H9 (cell line): ENCODE data around the gene TM4SF20. TPM values are rescaled to one million over a fixed set of nuclear protein-coding genes. Genes with fewer than 3 reads are reported as not detected.

Experiments
- DNase-seq: peaks from one replicate; pipeline ENCODE4 v3.0.0-alpha.2; 2017
- H2AFZ ChIP-seq: one replicate; pipeline ENCODE4 v1.6.1; 2013; ENCODE audit warnings: mild to moderate bottlenecking, low read length, control low read depth, moderate library complexity
- H2AK5ac ChIP-seq: 2 replicates; pipeline ENCODE4 v1.6.1; 2013; ENCODE audit warnings: low read length, control low read depth, mixed read lengths; ENCODE audit not compliant: insufficient read length
- H2BK120ac ChIP-seq: one replicate; pipeline ENCODE4 v1.6.1; 2013; ENCODE audit warnings: low read depth, mild to moderate bottlenecking, low read length, control low read depth, inconsistent platforms; ENCODE audit not compliant: poor library complexity, severe bottlenecking
- H2BK12ac ChIP-seq: 2 replicates; pipeline ENCODE4 v1.6.1; 2013; ENCODE audit warnings: low read length, control low read depth, mixed read lengths, low read depth; ENCODE audit not compliant: insufficient read length
- H2BK15ac ChIP-seq: 2 replicates; pipeline ENCODE4 v1.6.1; 2013; ENCODE audit warnings: low read depth, low read length, control low read depth
- H2BK20ac ChIP-seq: one replicate; pipeline ENCODE4 v1.6.1; 2013; ENCODE audit warnings: low read depth, mild to moderate bottlenecking, low read length, control low read depth, inconsistent platforms; ENCODE audit not compliant: poor library complexity, severe bottlenecking
- H2BK5ac ChIP-seq: 2 replicates; pipeline ENCODE4 v1.6.1; 2013; ENCODE audit warnings: low read length, control low read depth, mixed read lengths; ENCODE audit not compliant: insufficient read length
- H3K14ac ChIP-seq: 2 replicates; pipeline ENCODE4 v1.6.1; 2013; ENCODE audit warnings: low read length, control low read depth; ENCODE audit not compliant: insufficient read depth
- H3K18ac ChIP-seq: 2 replicates; pipeline ENCODE4 v1.6.1; 2013; ENCODE audit warnings: low read depth, mild to moderate bottlenecking, mixed read lengths, low read length, control low read depth; ENCODE audit not compliant: insufficient read length
- H3K23ac ChIP-seq: 2 replicates; pipeline ENCODE4 v1.6.1; 2013; ENCODE audit warnings: low read length, control low read depth, mixed read lengths, low read depth; ENCODE audit not compliant: insufficient read length
- H3K23me2 ChIP-seq: 2 replicates; pipeline ENCODE4 v1.6.1; 2013; ENCODE audit warnings: low read depth, mild to moderate bottlenecking, mixed read lengths, low read length, control low read depth; ENCODE audit not compliant: insufficient read length, poor library complexity, severe bottlenecking
- H3K27ac ChIP-seq: 2 replicates; pipeline ENCODE4 v1.5.1; 2013; ENCODE audit warnings: low read length, control low read depth, mixed read lengths, low read depth; ENCODE audit not compliant: insufficient read length
- H3K27me3 ChIP-seq: 2 replicates; pipeline ENCODE4 v1.6.1; 2013; ENCODE audit warnings: low read length, control low read depth, inconsistent platforms; ENCODE audit not compliant: insufficient read depth
- H3K4ac ChIP-seq: 2 replicates; pipeline ENCODE4 v1.6.1; 2013; ENCODE audit warnings: low read depth, mild to moderate bottlenecking, control low read depth, inconsistent platforms, low read length, moderate library complexity
- H3K4me1 ChIP-seq: 2 replicates; pipeline ENCODE4 v1.6.1; 2013; ENCODE audit warnings: low read length, control low read depth, inconsistent platforms; ENCODE audit not compliant: insufficient read depth
- H3K4me2 ChIP-seq: 2 replicates; pipeline ENCODE4 v1.6.1; 2013; ENCODE audit warnings: low read length, control low read depth, mixed read lengths; ENCODE audit not compliant: insufficient read length, insufficient read depth
- H3K56ac ChIP-seq: 2 replicates; pipeline ENCODE4 v1.6.1; 2013; ENCODE audit warnings: low read depth, mild to moderate bottlenecking, mixed read lengths, low read length, control low read depth; ENCODE audit not compliant: insufficient read length
- H3K79me1 ChIP-seq: 2 replicates; pipeline ENCODE4 v1.6.1; 2013; ENCODE audit warnings: low read depth, mild to moderate bottlenecking, moderate library complexity, low read length, control low read depth, inconsistent platforms; ENCODE audit not compliant: insufficient read depth, poor library complexity, severe bottlenecking
- H3K79me2 ChIP-seq: 2 replicates; pipeline ENCODE4 v1.6.1; 2013; ENCODE audit warnings: low read length, control low read depth, inconsistent platforms; ENCODE audit not compliant: insufficient read depth
- H3K9ac ChIP-seq: 2 replicates; pipeline ENCODE4 v1.6.1; 2013; ENCODE audit warnings: low read length, control low read depth, mixed read lengths; ENCODE audit not compliant: insufficient read length; ENCODE audit errors: extremely low read depth
- H3K9me3 ChIP-seq: one replicate; pipeline ENCODE4 v1.6.1; 2013; ENCODE audit warnings: low read depth, low read length, inconsistent platforms; ENCODE audit not compliant: control insufficient read depth
- H3T11ph ChIP-seq: one replicate; pipeline ENCODE4 v1.6.1; 2013; ENCODE audit warnings: mild to moderate bottlenecking, low read length, control low read depth, inconsistent platforms
- H4K20me1 ChIP-seq: one replicate; pipeline ENCODE4 v1.6.1; 2013; ENCODE audit not compliant: control insufficient read depth, insufficient read length, insufficient read depth
- H4K5ac ChIP-seq: 2 replicates; pipeline ENCODE4 v1.6.1; 2013; ENCODE audit warnings: low read depth, mild to moderate bottlenecking, mixed read lengths, low read length, control low read depth; ENCODE audit not compliant: insufficient read length
- H4K8ac ChIP-seq: replicated peaks from 2 replicates; pipeline ENCODE4 v1.6.1; 2013; ENCODE audit warnings: low read length, control low read depth, mixed read lengths, low read depth; ENCODE audit not compliant: insufficient read length
- H4K91ac ChIP-seq: 2 replicates; pipeline ENCODE4 v1.6.1; 2013; ENCODE audit warnings: low read depth, mild to moderate bottlenecking, moderate library complexity, mixed read lengths, low read length, control low read depth; ENCODE audit not compliant: insufficient read length
- H3K27ac Mint-ChIP-seq, 3 experiments: 2 replicates in 2 of 3; 3 replicates in 1 of 3; pipeline ENCODE4 v1.8.0; 2020 to 2021; ENCODE audit warnings: mixed read lengths in 3 of 3, mild to moderate bottlenecking in 1 of 3, moderate library complexity in 1 of 3
- H3K27me3 Mint-ChIP-seq: 2 replicates; pipeline ENCODE4 v1.8.0; 2021; ENCODE audit warnings: low read depth, mild to moderate bottlenecking, moderate library complexity, mixed read lengths
- H3K36me3 Mint-ChIP-seq, 3 experiments: 2 replicates in 2 of 3; 3 replicates in 1 of 3; pipeline ENCODE4 v1.8.0; 2020 to 2021; ENCODE audit warnings: low read depth in 3 of 3, mixed read lengths in 3 of 3; ENCODE audit not compliant: insufficient read depth in 1 of 3
- H3K4me1 Mint-ChIP-seq, 2 experiments: 2 replicates each; pipeline ENCODE4 v1.8.0; 2020; ENCODE audit warnings: mixed read lengths in 2 of 2
- H3K4me3 Mint-ChIP-seq, 2 experiments: 2 replicates in 1 of 2; 3 replicates in 1 of 2; pipeline ENCODE4 v1.8.0; 2020 to 2021; ENCODE audit warnings: mild to moderate bottlenecking in 2 of 2, mixed read lengths in 2 of 2, moderate library complexity in 1 of 2
- H3K9me3 Mint-ChIP-seq, 2 experiments: 2 replicates in 1 of 2; 3 replicates in 1 of 2; pipeline ENCODE4 v1.8.0; 2020; ENCODE audit warnings: mild to moderate bottlenecking in 2 of 2, mixed read lengths in 2 of 2, moderate library complexity in 1 of 2
- CTCF ChIP-seq: fragments of 200-600 bp; sonication (generic); conservative IDR thresholded peaks from 3 replicates; pipeline ENCODE4 v1.8.0; 2021; ENCODE audit warnings: antibody characterized with exemption, mild to moderate bottlenecking
- WGBS: extraction: QIAGEN DNeasy Blood & Tissue Kit; methylation state at CpG from one replicate; pipeline ENCODE4 v1.1.7; 2013; ENCODE audit warnings: missing lambda C conversion rate, low lambda C conversion rate, mixed read lengths; ENCODE audit not compliant: insufficient read length; ENCODE audit errors: extremely low coverage; 5-methylcytosine and 5-hydroxymethylcytosine counted together
- total RNA-seq: library from RNA; stranded (reverse); gene quantifications from 2 replicates; pipeline ENCODE4 v1.2.1, GENCODE V29; 2021

TM4SF20 gene
- total RNA-seq, 1 experiment from 2014 or later: not detected

DNA sequence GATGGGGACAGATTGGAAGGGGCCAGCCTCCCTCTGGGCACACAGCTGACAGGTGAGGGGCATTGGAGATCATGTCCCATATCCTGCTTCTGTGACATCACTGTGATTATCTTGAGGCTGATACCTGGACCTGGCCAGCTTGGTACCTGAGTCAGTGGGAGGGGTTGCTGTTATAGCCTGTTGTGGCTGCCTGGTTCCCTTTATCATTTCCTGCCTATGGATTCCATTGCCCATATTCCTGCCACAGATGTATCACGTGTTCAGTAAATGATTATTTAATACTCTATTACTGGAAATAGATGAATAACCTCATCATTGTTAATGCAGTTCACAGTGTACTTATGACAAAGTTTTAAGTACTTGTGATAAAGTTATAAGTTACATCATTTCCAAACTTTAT, 16.4 kb upstream of the TM4SF20 start:
- TF ChIP-seq CTCF: no peak
- H3K23me2 ChIP-seq: no peaks in the 10 kb centered on the region
- WGBS: no CpG with 5 or more reads among the region's 1 CpG

More for the DNA sequence above, 16.4 kb upstream of the TM4SF20 start:
- no peak overlapping the region for H2BK12ac ChIP-seq
- H3K56ac ChIP-seq: no peak overlapping the region
- no peak overlapping the region for H2AFZ ChIP-seq
- no peak overlapping the region for H2AK5ac ChIP-seq
- no peak overlapping the region for H4K5ac ChIP-seq
- no peaks in the 10 kb centered on the region for H3K79me2 ChIP-seq
- H2BK15ac ChIP-seq: no peak overlapping the region
- no peak overlapping the region for H2BK5ac ChIP-seq
- no peaks in the 10 kb centered on the region; the same call in 1 of the 2 replicates for H3K4me1 ChIP-seq
- no peak overlapping the region for H4K91ac ChIP-seq
- no peak overlapping the region for H3K4me2 ChIP-seq
- H3K14ac ChIP-seq: no peak overlapping the region
- no peak overlapping the region for H3K4me3 Mint-ChIP-seq
- H3K27ac Mint-ChIP-seq: no peak overlapping the region
- no peak overlapping the region for H3T11ph ChIP-seq
- H3K4me1 Mint-ChIP-seq: peaks cover 8 to 17% of the 10 kb centered on the region in 2 experiments
- no peaks in the 10 kb centered on the region for H3K9me3 ChIP-seq
- no peaks in the 10 kb centered on the region for H3K79me1 ChIP-seq
- no peak overlapping the region for H2BK120ac ChIP-seq
- H3K23ac ChIP-seq: no peak overlapping the region
- H2BK20ac ChIP-seq: no peak overlapping the region
- no peaks in the 10 kb centered on the region for H3K9me3 Mint-ChIP-seq
- H3K27ac ChIP-seq: no peak overlapping the region
- no peak overlapping the region for H4K8ac ChIP-seq
- no peaks in the 10 kb centered on the region for H3K36me3 Mint-ChIP-seq
- H3K4ac ChIP-seq: no peak overlapping the region
- no peak for DNase-seq
- H3K27me3 ChIP-seq: no peaks in the 10 kb centered on the region
- H3K9ac ChIP-seq: no peak overlapping the region
- no peak overlapping the region for H3K18ac ChIP-seq
- no peaks in the 10 kb centered on the region for H3K27me3 Mint-ChIP-seq
- H4K20me1 ChIP-seq: no peaks in the 10 kb centered on the region
